ENCODE data around the gene MYRIP.

GRCh38 chr3:39911465-39912309 is 102.3 kb downstream of the MYRIP start:
- TF ChIP-seq CTCF (IDR thresholded peaks at IDR 0.05; ENCODE audit: low read depth, low read length) (no peak), EZH2phosphoT487 (IDR thresholded peaks at IDR 0.05; ENCODE audit: low read depth) (no peak)

Data from OCI-LY3 (cell line).